NCI-H1930 (cell line): ENCODE data around the gene SLC22A14.

Experiments
- DNase-seq, 2 experiments: peaks; one replicate each; lab custom pipeline; 2025; lab: John Stamatoyannopoulos, UW

The SLC22A14 gene

GRCh38 chr3:38345879-38346586, 63.9 kb downstream of the SLC22A14 start:
- DNase-seq: no peak

GRCh38 chr3:38346587-38347410, 64.7 kb downstream of the SLC22A14 start, which contains the start of gene XYLB:
Gene XYLB (plus strand): TSS chr3:38346785. CDS start chr3:38346869, 84 bp downstream.
- DNase-seq: peak; percentile 53 to 78

- DNase-seq: no peak
Observed at GRCh38 chr3:38347421-38348200, 65.5 kb downstream of the SLC22A14 start.

- DNase-seq: no peak
Observed at GRCh38 chr3:38348903-38349302, 66.8 kb downstream of the SLC22A14 start.

DNA sequence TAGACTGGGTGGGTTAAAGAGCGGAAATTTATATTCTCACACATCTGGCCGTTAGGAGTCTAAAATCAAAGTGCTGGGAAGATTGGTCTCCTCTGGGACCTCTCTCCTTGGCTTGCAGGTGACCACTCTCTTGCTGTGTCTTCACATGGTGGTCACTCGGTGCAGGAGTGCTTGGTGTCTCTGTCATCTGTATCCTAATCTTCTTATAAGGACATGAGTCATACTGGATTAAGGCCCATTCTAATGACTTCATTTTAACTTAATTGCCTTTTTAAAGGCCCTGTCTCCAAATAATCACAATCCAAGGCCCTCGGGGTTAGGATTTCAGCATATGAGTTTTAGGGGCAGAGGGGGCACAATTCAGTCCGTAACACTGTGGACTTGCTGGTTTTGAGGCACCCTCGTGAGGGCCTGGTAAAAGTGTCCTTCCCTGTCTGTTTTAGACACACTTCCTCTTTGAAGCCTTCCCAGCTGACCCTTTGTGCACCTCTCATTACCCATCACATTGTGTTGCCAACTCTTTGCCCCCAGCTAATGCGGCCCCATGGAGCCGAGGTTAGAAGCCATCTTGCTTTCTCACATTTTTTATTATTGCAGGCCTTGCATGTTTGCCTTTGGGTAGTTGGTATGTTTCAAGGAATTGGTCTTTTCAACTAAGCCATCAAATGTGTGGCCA, 67.7 kb downstream of the SLC22A14 start:
- DNase-seq: no peak

DNA sequence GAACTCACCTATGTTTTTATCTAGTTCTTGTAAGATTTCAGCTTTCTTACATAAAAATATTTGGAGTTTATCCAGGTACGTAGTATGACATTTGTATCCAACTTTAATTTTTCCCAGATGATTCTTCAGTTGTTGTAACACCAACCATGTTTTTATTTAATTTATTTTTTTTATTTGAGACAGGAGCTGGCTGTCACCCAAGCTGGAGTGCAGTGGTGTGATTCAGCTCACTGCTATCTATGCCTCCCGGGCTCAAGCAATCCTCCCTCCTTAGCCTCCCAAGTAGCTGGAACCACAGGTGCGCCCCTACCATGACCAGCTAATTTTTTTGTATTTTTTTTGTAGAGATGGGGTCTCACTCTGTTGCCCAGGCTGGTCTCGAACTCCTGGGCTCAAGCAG, 71.1 kb downstream of the SLC22A14 start:
- DNase-seq: no peak

DNA sequence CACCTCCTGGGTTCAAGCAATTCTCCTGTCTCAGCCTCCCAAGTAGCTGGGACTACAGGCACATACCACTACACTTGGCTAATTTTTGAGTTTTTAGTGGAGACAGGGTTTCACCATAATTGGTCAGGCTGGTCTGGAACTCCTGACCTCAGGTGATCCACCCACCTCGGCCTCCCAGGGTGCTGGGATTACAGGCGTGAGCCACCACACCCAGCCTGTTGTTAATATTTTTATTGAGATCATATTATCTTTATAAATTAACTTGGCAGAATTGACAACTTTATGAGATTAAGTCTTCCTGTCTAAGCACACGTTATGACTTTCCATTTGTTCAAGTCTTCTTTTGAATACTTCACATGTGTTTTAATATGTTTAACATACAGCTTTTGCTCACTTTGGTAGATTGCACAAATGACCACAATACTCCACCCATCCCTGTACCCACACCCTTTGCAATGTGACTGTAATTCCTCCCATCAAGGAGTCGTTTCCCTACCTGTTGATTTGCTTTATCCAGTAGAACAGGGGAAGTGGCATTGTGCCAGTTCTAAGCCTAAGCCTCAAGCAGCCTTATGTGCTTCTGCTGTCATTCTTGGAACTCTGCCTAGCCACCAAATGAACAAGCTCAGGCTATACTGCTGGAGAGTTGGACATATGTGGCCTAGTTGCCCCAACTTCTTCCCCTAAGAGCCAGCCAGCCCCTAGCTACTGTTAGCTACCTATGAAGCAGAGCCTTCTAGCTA, 72.7 kb downstream of the SLC22A14 start:
- no peak for DNase-seq

- no peak for DNase-seq
Observed at GRCh38 chr3:38359038-38359437, 76.9 kb downstream of the SLC22A14 start.

GRCh38 chr3:38360345-38360744, 78.3 kb downstream of the SLC22A14 start:
- no peak for DNase-seq

GRCh38 chr3:38361496-38361895, 79.4 kb downstream of the SLC22A14 start:
- no peak for DNase-seq

DNA sequence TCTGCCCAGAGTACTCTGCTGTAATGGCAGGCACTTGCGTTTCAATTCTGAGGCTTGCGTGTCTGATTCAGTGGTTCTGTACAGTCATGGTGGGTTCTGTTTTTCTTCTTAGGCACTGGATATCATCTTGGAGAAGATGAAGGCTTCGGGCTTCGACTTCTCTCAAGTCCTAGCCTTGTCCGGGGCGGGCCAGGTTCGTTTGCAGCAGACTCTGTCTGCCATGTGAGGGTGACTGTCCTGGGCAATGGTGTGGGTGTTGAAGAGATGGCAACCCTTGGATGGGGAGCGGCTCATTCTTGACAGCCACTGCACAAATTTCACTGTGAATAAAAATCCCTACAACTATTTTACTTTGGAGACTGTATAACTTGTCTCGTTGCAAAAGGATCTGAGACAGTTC, 80.7 kb downstream of the SLC22A14 start:
- DNase-seq: no peak

DNA sequence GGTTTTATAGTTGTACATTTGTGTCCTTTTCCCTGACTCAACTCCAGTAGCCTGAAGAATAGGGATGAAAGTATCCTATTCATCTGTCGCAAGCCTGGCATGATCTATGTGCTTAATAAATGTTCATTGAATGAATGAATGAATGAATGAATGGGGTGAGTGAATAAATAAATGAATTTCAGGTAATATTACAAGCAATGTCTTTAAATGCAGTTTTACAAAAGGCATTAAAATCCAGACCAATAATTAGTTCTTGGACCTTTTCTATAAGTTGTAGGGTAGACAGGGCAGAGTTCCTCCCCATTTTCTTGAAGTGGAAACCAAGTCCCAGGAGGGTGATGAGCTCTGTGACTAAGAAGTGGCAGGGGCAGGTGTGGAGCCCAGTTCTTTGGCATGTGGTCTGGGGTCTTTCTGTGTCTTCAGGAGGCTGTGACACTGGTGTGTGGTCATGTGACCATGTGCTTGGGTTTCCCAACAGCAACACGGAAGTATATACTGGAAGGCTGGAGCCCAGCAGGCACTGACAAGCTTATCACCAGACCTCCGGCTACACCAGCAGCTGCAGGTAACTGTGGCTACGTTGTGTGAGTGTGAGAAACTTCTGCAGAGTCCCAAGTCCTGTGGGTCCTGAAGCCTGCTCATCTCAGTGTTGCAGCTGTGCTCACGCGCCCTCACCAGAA, 82.8 kb downstream of the SLC22A14 start:
- no peak for DNase-seq

DNA sequence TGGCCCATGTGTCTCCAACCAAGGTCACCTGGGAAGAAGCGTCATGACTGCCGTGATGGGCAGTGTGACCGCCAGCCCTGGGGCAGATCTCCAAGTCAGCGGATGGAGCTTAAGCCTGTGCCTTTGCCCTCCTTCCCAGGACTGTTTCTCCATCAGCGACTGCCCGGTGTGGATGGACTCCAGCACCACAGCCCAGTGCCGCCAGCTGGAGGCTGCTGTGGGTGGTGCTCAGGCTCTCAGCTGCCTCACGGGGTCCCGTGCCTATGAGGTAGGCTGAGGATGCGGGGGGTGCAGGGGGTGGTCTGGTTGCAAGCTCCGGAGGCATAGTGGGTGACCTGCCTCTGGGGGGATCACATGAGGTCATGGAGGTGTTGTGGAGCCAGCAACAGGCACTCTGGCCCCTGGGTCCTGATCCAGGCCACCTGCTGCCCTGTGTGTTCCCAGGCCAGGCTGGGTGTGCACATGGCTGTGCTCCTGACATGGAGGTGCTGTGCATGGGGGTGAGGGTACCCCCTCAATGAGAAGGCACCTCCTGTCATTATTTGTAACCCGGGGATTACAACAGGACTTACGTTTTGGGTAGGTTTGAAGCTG, 83.5 kb downstream of the SLC22A14 start:
- DNase-seq: no peak

DNA sequence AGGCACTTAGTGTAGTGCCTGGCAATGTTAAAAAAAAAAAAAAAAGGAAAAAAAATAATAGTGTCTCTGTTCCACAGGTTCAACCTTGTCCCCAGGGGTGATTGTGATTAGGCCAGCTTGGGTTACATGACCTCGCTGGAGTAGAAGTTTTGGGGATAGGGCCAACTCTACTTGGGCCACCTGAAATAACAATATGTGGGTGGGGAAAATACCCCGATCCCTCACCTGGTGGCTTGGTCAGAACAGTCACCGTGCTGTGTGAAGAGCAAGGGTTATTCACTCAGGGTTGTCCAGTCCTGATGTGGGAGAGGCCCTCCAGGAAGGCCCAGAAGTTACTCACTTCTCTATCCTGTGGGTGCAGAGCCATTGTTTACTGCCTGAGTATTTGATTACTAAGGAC, 84.0 kb downstream of the SLC22A14 start:
- no peak for DNase-seq

- no peak for DNase-seq
Observed at GRCh38 chr3:38367779-38368178, 85.7 kb downstream of the SLC22A14 start.
